ENCODE results near the gene DNAJC22.
A peak's percentile ranks its signal among the peaks of the same experiment; 100 is the strongest.

Gene DNAJC22

DNA sequence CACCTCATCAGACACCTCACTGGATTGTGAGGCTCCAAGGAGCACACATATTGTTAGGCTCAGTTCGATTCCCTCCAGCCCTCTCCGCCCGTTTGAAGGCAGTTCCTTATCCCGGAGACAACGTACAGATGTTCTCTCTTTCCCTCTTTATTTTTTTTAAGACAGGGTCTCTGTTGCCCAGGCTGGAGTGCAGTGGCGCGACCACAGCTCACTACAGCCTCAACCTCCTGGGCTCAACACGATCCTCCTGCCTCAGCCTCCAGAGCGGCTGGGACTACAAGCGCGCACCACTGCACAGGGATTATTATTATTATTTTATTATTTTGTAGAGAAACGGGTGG lies 24.4 kb upstream of the DNAJC22 start:
- peak overlapping the region; percentile 76; the same call in 1 of the 2 replicates for H3K9ac ChIP-seq (ENCODE audit: low read depth, low read length)
- no peaks in the 10 kb centered on the region for H3K4me1 ChIP-seq (ENCODE audit: insufficient read depth, low read length)
- H3K4me3 ChIP-seq (ENCODE audit: low read length), result peak overlapping the region; percentile 98
- H3K27me3 ChIP-seq (ENCODE audit: insufficient read depth, low read length), result peaks cover 8% of the 10 kb centered on the region
- peaks cover 25% of the 10 kb centered on the region for H3K36me3 ChIP-seq (ENCODE audit: insufficient read depth, low read depth, low read length)
- no peak overlapping the region for H3K27ac ChIP-seq (ENCODE audit: low read length)
- no peaks in the 10 kb centered on the region for H3K9me3 ChIP-seq (ENCODE audit: insufficient read depth, low read depth, low read length)

DNA sequence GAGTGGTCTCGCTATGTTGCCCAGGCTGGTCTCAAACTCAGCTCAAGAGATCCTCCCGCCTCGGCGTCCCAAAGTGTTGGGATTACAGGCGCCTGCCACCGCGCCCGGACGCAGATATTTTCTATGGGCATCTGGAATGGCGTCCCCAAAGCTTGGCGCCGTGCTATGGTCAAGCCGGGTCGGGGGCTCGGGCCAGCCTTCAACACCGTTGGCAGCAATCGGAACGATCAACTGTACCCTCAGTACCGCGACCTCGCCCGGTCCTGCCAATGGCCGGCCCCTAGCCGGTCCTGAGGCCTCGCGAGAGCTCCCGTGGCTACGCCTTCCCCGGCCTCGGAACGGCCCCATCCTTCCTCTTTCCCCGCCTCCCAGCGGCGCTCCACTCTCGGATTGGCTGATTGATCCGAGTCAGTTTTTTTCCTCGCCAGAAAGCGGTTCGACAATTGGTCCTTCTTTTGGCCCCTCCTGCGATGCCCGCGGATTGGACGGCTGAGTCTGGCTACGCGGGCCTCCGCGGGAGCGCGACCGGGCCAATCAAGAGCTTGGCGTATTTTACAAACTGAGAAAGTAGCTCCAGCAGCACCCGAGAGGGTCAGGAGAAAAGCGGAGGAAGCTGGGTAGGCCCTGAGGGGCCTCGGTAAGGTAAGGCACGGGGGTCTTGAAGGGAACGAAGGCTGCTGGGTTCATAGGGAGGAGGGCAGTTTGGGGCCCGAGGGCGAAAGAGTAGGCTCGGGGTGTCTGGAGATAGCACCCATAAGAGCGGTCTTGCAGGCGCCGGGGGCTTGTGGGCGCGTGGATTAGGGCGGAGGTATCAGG lies 23.8 kb upstream of the DNAJC22 start, which contains the start of gene TROAP:
TSS of gene TROAP (plus strand) at position 548 of the 816 bp plus-strand sequence. CDS start 354 bp downstream, outside the sequence.
- peak within 1 kb of the TSS; percentile 62 for H3K27ac ChIP-seq (ENCODE audit: low read length)
- H3K4me1 ChIP-seq (ENCODE audit: insufficient read depth, low read length), result no peaks in the 10 kb centered on the region
- H3K27me3 ChIP-seq (ENCODE audit: insufficient read depth, low read length), result peaks cover 8% of the 10 kb centered on the region
- peaks cover 29% of the 10 kb centered on the region for H3K36me3 ChIP-seq (ENCODE audit: insufficient read depth, low read depth, low read length)
- no peaks in the 10 kb centered on the region for H3K9me3 ChIP-seq (ENCODE audit: insufficient read depth, low read depth, low read length)
- H3K9ac ChIP-seq (ENCODE audit: low read depth, low read length), result peak within 1 kb of the TSS; percentile 93
- H3K4me3 ChIP-seq (ENCODE audit: low read length), result peak within 1 kb of the TSS; percentile 98

DNA sequence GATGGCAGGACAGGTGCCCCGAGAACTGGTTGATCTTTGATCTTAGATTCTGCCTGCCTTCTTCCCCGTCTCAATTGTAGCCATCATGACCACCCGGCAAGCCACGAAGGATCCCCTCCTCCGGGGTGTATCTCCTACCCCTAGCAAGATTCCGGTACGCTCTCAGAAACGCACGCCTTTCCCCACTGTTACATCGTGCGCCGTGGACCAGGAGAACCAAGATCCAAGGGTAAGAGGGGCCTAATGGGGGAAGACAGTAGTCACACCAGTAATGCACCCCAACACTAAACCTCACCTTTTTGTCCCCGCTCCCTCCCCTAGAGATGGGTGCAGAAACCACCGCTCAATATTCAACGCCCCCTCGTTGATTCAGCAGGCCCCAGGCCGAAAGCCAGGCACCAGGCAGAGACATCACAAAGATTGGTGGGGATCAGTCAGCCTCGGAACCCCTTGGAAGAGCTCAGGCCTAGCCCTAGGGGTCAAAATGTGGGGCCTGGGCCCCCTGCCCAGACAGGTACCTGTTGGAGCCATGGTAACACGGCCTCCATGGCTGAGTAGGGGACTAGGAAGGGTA lies 23.1 kb upstream of the DNAJC22 start:
- no peaks in the 10 kb centered on the region for H3K4me1 ChIP-seq (ENCODE audit: insufficient read depth, low read length)
- peak overlapping the region; percentile 98 for H3K4me3 ChIP-seq (ENCODE audit: low read length)
- H3K36me3 ChIP-seq (ENCODE audit: insufficient read depth, low read depth, low read length), result peaks cover 33% of the 10 kb centered on the region
- no peaks in the 10 kb centered on the region for H3K9me3 ChIP-seq (ENCODE audit: insufficient read depth, low read depth, low read length)
- peak overlapping the region; percentile 62 for H3K27ac ChIP-seq (ENCODE audit: low read length)
- H3K27me3 ChIP-seq (ENCODE audit: insufficient read depth, low read length), result peaks cover 8% of the 10 kb centered on the region
- peak overlapping the region; percentile 93 for H3K9ac ChIP-seq (ENCODE audit: low read depth, low read length)

DNA sequence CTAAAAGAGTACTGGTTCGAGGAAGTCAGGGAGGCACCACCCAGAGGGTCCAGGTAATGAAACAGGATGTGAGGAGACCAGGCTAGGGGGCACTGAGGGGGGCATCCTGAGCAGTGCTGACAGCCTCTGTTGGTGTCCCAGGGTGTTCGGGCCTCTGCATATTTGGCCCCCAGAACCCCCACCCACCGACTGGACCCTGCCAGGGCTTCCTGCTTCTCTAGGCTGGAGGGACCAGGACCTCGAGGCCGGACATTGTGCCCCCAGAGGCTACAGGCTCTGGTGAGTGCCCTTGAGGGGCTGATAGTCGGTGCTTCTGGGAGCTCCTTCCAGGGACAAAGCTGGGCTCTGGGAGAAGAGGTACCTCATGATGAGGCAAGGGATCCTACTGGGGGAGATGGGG lies 21.1 kb upstream of the DNAJC22 start:
- Histone ChIP-seq H3K4me1 (ENCODE audit: insufficient read depth, low read length) (no peaks in the 10 kb centered on the region), H3K9me3 (ENCODE audit: insufficient read depth, low read depth, low read length) (no peaks in the 10 kb centered on the region), H3K27me3 (ENCODE audit: insufficient read depth, low read length) (no peaks in the 10 kb centered on the region), H3K9ac (ENCODE audit: low read depth, low read length) (no peak overlapping the region), H3K4me3 (ENCODE audit: low read length) (no peak overlapping the region), H3K27ac (ENCODE audit: low read length) (no peak overlapping the region), H3K36me3 (ENCODE audit: insufficient read depth, low read depth, low read length) (peaks cover 50% of the 10 kb centered on the region)

DNA sequence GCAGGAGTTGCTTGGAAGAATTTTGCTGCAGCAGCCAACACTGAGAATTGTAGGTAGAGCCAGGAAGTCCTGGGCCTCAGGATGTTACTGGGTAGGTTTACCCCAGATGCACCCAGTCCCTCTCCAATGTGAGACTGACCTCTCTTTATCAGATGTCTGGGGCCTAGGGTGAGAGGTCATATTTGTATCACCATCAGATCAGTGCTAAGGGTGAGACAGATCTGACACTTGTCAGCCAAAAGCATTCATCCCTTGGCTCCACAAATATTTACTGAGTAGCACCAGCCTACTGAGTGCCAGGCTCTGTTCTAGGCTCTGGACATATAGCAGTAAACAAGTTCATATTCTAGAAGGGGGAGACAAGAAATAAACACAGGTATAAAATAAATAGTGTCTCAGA lies 19.3 kb upstream of the DNAJC22 start:
- peaks cover 58% of the 10 kb centered on the region for H3K36me3 ChIP-seq (ENCODE audit: insufficient read depth, low read depth, low read length)

DNA sequence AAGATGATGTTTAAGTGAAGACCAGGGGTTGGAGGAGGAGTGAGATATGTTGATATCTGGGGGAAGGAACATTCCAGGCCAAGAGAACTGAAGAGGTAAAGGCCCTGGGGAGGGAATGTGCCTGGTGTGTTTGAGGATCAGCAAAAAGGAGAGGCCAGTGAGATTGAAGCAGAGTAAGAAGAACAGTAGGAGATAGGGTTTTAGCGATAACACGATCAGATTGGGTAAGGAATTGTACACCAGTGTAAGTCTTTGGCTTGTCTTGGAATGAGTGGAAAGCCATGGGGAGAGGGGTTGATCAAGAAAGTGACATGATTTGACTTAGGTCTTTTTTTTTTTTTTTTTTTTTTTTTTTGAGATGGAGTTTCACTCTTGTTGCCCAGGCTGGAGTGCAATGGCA lies 18.8 kb upstream of the DNAJC22 start:
- Histone ChIP-seq H3K4me3 (ENCODE audit: low read length) (no peak overlapping the region), H3K27me3 (ENCODE audit: insufficient read depth, low read length) (peaks cover 20% of the 10 kb centered on the region), H3K9ac (ENCODE audit: low read depth, low read length) (no peak overlapping the region), H3K4me1 (ENCODE audit: insufficient read depth, low read length) (peaks cover 3% of the 10 kb centered on the region; the same call in 1 of the 2 replicates), H3K27ac (ENCODE audit: low read length) (no peak overlapping the region), H3K9me3 (ENCODE audit: insufficient read depth, low read depth, low read length) (no peaks in the 10 kb centered on the region), H3K36me3 (ENCODE audit: insufficient read depth, low read depth, low read length) (peaks cover 58% of the 10 kb centered on the region)

More for the DNA sequence above, 19.3 kb upstream of the DNAJC22 start:
- H3K27ac ChIP-seq (ENCODE audit: low read length), result no peak overlapping the region
- no peak overlapping the region for H3K9ac ChIP-seq (ENCODE audit: low read depth, low read length)
- H3K27me3 ChIP-seq (ENCODE audit: insufficient read depth, low read length), result peaks cover 15% of the 10 kb centered on the region
- H3K4me3 ChIP-seq (ENCODE audit: low read length), result no peak overlapping the region
- H3K9me3 ChIP-seq (ENCODE audit: insufficient read depth, low read depth, low read length), result no peaks in the 10 kb centered on the region
- no peaks in the 10 kb centered on the region for H3K4me1 ChIP-seq (ENCODE audit: insufficient read depth, low read length)

DNA sequence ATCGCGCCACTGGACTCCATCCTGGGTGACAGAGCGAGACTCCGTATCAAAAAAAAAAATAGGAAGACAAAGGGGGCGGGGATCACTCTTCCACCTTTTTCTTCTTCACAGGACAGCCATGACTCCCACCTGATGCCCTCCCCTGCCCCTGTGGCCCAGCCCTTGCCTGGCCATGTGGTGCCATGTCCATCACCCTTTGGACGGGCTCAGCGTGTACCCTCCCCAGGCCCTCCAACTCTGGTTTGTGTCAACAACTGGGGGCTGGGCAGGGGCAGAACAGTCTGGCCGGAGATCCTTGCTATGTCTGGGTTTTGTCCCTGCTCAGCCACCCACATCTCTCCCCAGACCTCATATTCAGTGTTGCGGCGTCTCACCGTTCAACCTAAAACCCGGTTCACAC lies 17.9 kb upstream of the DNAJC22 start:
- Histone ChIP-seq H3K4me1 (ENCODE audit: insufficient read depth, low read length) (peaks cover 3% of the 10 kb centered on the region; the same call in 1 of the 2 replicates), H3K9ac (ENCODE audit: low read depth, low read length) (no peak overlapping the region), H3K9me3 (ENCODE audit: insufficient read depth, low read depth, low read length) (no peaks in the 10 kb centered on the region), H3K36me3 (ENCODE audit: insufficient read depth, low read depth, low read length) (peaks cover 58% of the 10 kb centered on the region), H3K27ac (ENCODE audit: low read length) (no peak overlapping the region), H3K4me3 (ENCODE audit: low read length) (no peak overlapping the region), H3K27me3 (ENCODE audit: insufficient read depth, low read length) (peaks cover 29% of the 10 kb centered on the region)

DNA sequence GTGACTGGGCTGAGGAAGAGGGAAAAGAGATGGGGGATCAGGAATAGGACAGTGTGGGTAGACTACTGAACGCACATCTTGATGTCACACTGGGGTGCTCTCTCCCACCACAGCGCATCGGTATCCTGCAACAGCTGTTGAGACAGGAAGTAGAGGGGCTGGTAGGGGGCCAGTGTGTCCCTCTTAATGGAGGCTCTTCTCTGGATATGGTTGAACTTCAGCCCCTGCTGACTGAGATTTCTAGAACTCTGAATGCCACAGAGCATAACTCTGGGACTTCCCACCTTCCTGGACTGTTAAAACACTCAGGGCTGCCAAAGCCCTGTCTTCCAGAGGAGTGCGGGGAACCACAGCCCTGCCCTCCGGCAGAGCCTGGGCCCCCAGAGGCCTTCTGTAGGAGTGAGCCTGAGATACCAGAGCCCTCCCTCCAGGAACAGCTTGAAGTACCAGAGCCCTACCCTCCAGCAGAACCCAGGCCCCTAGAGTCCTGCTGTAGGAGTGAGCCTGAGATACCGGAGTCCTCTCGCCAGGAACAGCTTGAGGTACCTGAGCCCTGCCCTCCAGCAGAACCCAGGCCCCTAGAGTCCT lies 16.6 kb upstream of the DNAJC22 start:
- H3K27ac ChIP-seq (ENCODE audit: low read length), result no peak overlapping the region
- H3K27me3 ChIP-seq (ENCODE audit: insufficient read depth, low read length), result peaks cover 43% of the 10 kb centered on the region
- peaks cover 54% of the 10 kb centered on the region for H3K36me3 ChIP-seq (ENCODE audit: insufficient read depth, low read depth, low read length)
- H3K4me1 ChIP-seq (ENCODE audit: insufficient read depth, low read length), result peaks cover 3% of the 10 kb centered on the region; the same call in 1 of the 2 replicates
- H3K4me3 ChIP-seq (ENCODE audit: low read length), result no peak overlapping the region
- no peak overlapping the region for H3K9ac ChIP-seq (ENCODE audit: low read depth, low read length)
- peaks cover 3% of the 10 kb centered on the region; the same call in 1 of the 2 replicates for H3K9me3 ChIP-seq (ENCODE audit: insufficient read depth, low read depth, low read length)

DNA sequence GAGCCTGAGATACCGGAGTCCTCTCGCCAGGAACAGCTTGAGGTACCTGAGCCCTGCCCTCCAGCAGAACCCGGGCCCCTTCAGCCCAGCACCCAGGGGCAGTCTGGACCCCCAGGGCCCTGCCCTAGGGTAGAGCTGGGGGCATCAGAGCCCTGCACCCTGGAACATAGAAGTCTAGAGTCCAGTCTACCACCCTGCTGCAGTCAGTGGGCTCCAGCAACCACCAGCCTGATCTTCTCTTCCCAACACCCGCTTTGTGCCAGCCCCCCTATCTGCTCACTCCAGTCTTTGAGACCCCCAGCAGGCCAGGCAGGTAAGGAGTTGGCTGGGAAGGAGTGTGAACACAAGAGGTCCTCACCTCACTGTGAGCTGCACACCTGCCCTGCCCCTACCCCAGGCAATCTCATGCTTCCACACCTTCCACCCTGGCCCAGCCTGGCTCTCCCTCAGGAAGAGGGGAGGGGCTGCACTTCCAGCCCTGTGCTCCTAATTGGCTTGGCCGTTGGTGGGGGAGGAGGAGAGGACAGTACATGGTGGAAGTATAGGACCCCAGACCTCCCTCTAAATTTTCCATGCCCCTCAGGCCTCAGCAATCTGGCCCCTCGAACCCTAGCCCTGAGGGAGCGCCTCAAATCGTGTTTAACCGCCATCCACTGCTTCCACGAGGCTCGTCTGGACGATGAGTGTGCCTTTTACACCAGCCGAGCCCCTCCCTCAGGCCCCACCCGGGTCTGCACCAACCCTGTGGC lies 15.9 kb upstream of the DNAJC22 start:
- Histone ChIP-seq H3K9me3 (ENCODE audit: insufficient read depth, low read depth, low read length) (peaks cover 7% of the 10 kb centered on the region; the same call in 1 of the 2 replicates), H3K4me1 (ENCODE audit: insufficient read depth, low read length) (peaks cover 3% of the 10 kb centered on the region; the same call in 1 of the 2 replicates), H3K9ac (ENCODE audit: low read depth, low read length) (no peak overlapping the region), H3K36me3 (ENCODE audit: insufficient read depth, low read depth, low read length) (peaks cover 48% of the 10 kb centered on the region), H3K4me3 (ENCODE audit: low read length) (no peak overlapping the region), H3K27me3 (ENCODE audit: insufficient read depth, low read length) (peaks cover 49% of the 10 kb centered on the region), H3K27ac (ENCODE audit: low read length) (no peak overlapping the region)

DNA sequence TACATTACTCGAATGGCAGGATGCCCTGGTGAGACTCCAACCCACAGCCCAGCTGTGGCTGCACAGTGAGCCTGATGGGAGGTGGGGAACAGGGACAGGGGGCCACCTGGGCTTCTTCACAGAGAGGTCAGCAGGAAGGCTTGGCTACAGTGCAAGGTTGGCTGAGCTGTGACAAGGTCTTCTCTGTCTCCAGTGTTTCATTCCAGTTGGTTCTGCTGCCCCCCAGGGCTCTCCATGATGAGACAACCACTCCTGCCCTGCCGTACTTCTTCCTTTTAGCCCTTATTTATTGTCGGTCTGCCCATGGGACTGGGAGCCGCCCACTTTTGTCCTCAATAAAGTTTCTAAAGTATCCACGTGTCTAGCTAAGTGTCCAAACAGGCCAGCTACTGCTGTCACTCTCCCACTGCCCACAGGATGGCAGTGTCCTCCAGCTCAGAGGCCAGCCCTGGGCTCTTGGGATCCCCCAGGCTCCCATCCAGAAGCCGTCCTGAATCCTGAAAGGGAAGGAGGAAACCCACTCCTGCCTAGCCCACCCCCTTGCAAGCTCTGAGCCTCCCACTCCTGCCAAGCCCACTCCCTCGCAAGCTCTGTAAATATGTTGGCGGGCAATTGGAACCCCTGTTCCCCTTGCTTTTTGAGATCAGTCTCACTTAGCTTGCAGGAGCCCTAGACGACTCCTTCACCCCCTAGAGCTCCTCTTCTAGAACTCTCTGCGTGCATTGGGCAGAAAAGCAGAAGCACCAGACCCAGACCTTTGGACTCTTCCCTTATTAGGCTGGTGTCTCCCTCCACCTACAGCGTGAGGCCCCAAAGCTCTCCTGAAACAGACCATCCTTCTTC lies 15.1 kb upstream of the DNAJC22 start:
- Histone ChIP-seq H3K27ac (ENCODE audit: low read length) (no peak overlapping the region), H3K4me3 (ENCODE audit: low read length) (no peak overlapping the region), H3K36me3 (ENCODE audit: insufficient read depth, low read depth, low read length) (peaks cover 40% of the 10 kb centered on the region), H3K27me3 (ENCODE audit: insufficient read depth, low read length) (peaks cover 57% of the 10 kb centered on the region), H3K4me1 (ENCODE audit: insufficient read depth, low read length) (peaks cover 3% of the 10 kb centered on the region; the same call in 1 of the 2 replicates), H3K9me3 (ENCODE audit: insufficient read depth, low read depth, low read length) (peaks cover 8% of the 10 kb centered on the region; the same call in 1 of the 2 replicates), H3K9ac (ENCODE audit: low read depth, low read length) (no peak overlapping the region)
